Measurements from ENCODE around the gene FGFR3. TPM values are rescaled to one million over a fixed set of nuclear protein-coding genes. Genes with fewer than 3 reads are reported as not detected.

FGFR3 gene
- polyA plus RNA-seq (ENCODE audit: insufficient read length) = 87.6 TPM
- long read RNA-seq, donor 1, full-length matches to known transcripts = 8 of 49 reads
- long read RNA-seq, donor 1, partial matches to known transcripts = 41 of 49 reads
- long read RNA-seq, donor 1, other reads (novel, unspliced or antisense) = 0 of 49 reads
- long read RNA-seq, donor 2, full-length matches to known transcripts = 8 of 22 reads
- long read RNA-seq, donor 2, partial matches to known transcripts = 14 of 22 reads
- long read RNA-seq, donor 2, other reads (novel, unspliced or antisense) = 0 of 22 reads
- long read RNA-seq, donor 3, full-length matches to known transcripts = 3 of 17 reads
- long read RNA-seq, donor 3, partial matches to known transcripts = 14 of 17 reads
- long read RNA-seq, donor 3, other reads (novel, unspliced or antisense) = 0 of 17 reads
- long read RNA-seq, donor 4, partial matches to known transcripts = 5 of 5 reads
- long read RNA-seq, donor 4, other reads (novel, unspliced or antisense) = 0 of 5 reads
- long read RNA-seq, donor 5, full-length matches to known transcripts = 8 of 33 reads
- long read RNA-seq, donor 5, partial matches to known transcripts = 25 of 33 reads
- long read RNA-seq, donor 5, other reads (novel, unspliced or antisense) = 0 of 33 reads
- long read RNA-seq, donor 6, full-length matches to known transcripts = 4 of 25 reads
- long read RNA-seq, donor 6, partial matches to known transcripts = 21 of 25 reads
- long read RNA-seq, donor 6, other reads (novel, unspliced or antisense) = 0 of 25 reads
- long read RNA-seq, donor 7, full-length matches to known transcripts = 16 of 52 reads
- long read RNA-seq, donor 7, partial matches to known transcripts = 30 of 52 reads
- long read RNA-seq, donor 7, other reads (novel, unspliced or antisense) = 6 of 52 reads
- long read RNA-seq, donor 8, full-length matches to known transcripts = 1 of 1 reads
- long read RNA-seq, donor 8, partial matches to known transcripts = 0 of 1 reads
- long read RNA-seq, donor 8, other reads (novel, unspliced or antisense) = 0 of 1 reads

DNA sequence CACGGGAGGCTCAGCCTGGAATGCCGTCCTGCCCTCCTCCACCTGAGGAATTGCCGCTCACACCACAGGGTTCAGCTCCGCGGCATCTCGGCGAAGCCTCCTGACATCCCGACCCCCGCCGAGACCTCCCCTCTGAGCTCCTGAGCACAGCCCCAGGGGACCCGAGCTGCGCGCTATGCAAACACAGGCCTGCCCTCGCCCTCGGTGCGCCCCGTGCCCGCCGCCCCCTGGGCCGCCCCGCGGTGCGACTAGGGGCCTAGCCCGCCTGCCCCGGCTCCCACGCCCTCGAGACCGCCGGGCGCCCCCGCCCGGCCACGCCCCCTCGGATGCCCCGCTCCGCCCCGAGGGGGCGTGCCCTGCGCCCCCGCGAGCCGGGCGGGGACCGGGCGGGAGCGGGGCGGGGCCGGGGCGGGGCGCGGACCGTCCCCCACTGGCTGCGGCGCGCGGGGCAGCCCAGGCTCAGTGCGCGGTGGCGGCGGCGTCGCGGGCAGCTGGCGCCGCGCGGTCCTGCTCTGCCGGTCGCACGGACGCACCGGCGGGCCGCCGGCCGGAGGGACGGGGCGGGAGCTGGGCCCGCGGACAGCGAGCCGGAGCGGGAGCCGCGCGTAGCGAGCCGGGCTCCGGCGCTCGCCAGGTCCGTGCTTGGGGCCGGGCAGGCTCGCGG is at the start of gene FGFR3:
TSS of gene FGFR3 (plus strand) at position 462 of the 664 bp plus-strand sequence. CDS start 642 bp downstream, outside the sequence.
- DNase-seq = no peak

GRCh38 chr4:1743551-1743950 is 49.5 kb upstream of the FGFR3 start:
- DNase-seq = no peak

- DNase-seq = no peak
Measured at GRCh38 chr4:1743975-1744374, 49.1 kb upstream of the FGFR3 start.

- no peak for DNase-seq
Measured at GRCh38 chr4:1744552-1744951, 48.5 kb upstream of the FGFR3 start.

- DNase-seq = no peak
Measured at GRCh38 chr4:1745165-1745564, 47.9 kb upstream of the FGFR3 start.

- DNase-seq = no peak
Measured at GRCh38 chr4:1745697-1746096, 47.4 kb upstream of the FGFR3 start.

GRCh38 chr4:1746265-1746691 is 46.8 kb upstream of the FGFR3 start:
- DNase-seq = no peak

GRCh38 chr4:1746919-1747602 is 46.0 kb upstream of the FGFR3 start:
- no peak for DNase-seq

DNA sequence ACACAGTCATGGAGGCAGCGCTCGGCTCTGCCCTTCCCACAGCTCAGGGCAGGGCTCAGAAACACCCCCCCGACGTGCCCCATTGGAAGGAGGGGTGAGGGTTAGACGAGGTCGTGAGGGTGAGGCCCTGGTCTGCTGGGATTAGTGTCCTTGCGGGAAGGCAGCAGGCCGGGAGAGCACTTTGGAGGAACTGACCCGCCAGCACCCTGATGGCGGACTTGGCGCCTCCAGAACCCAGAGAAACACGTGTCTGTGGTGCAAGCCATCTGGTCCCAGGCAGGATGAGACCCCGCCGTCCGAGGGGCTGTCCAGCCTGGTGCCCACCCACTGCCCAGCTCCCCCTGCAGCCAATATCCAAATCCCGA is 45.5 kb upstream of the FGFR3 start:
- no peak for DNase-seq

DNA sequence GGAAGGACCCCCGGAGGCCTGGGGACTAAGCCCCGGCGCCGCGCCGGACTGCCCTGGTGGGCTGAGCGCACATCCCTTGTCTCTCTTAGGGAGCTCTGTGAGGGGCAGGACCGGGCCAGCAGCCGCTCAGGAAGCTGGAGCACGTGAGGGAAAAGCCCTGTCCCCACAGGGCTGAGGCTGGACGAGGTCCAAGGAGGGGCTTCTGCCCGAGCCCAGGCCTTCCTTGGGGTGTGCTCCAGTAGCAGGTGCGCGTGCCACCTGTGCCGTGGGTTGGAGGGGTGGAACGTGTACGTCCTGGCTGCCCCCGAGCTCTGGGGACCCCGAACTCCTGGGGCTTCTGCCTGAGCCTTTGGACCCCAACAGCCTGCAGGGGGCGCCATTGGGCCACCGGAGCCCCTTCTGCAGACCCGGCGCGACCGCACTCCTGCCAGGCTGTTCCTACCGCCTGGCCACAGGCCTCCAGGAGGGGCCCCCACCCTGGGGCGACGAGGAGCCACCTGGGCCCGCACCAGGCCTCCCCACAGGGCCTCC is 44.6 kb upstream of the FGFR3 start:
- DNase-seq = no peak

DNA sequence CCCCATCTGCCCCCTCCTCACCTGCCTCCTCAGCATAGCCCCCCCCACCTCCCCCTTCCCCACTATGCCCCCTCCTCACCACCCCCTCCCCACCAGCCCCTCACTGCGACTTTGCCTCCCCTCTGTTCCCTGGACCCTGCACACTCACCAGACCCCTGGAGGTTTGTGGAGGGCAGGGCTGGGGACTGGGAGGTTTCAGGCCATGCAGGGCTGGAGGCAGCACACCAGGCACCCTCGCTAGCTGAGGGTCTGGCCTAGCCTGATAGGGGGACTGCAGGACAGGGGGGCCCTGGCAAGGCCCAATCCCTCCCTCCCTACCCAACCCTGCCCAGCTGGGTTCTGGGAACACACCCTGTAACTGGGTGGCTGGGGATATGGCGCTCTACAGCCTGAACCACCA is 43.7 kb upstream of the FGFR3 start:
- DNase-seq = no peak

GRCh38 chr4:1749826-1750225 is 43.3 kb upstream of the FGFR3 start:
- no peak for DNase-seq

DNA sequence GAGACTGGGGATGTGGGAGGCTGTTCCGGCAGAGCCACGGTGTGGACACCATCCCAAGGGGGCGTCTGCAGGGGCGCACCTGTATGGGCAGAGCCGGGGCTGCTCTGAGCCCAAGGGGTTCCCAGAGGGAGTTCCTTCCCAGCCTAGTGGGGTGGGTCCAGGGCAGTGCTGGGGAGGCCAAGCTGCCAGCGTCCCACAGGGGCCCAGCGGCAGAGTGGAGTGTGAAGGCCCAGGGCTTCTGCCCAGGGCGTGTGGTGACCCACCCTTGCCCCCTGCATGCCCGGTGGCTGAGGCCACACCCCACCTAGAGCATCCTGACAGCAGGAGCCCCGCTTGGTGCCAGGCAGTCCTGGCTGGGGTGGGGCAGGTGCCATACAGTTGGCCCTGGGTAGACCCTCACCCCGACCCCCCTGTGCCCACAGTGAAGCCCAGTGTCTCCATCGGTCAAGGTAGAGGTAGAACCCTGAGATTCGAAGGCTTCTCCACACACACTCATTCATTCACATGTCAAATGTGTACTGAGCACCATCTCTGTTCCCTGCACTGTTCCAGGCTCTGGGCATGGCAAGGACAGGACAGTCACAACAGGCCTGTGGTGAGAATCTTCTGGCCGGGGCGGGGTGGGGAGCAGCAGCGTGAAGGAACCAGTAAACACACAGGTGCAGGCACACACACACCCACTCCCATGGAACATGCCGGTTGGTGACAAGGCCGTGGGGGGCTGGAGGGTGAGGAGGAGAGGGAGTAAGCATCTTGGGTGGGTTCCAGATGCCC is 42.5 kb upstream of the FGFR3 start:
- no peak for DNase-seq

DNA sequence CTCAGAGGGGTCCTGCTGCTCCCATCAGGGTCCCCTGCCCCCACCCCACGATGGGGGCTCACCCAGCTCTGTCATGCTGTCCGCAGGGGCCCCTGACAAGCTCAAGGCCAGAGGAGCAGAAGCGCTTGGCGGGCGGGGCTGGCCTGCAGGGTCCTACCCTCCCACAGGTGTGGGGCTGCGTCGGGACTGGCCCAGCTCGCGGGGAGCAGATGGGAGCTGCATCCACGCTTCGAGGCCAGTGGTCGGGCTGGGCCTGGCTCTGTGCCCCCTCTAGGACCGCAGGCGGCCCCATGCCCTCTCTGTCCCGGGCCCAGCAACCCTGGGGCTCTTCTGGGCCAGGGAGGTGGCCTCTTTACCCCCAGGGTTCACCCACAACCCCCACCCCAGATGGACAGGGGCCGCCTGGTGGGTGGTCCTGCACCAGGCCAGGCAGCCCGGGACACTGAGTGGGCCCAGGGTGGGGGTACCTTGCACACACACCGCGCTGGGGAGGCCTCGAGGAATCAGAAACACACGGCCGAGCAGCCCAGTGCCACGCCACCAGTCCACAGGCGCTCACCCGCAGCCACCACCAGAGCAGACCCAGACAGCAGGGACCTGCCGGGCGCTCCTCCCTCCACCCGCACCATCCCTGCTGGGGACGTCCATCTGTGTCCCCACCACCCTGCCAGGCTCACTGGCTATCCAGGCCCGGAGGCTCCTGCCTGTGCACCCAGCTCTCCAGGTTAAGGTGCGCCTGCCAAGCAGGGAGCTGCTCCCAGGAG is 41.8 kb upstream of the FGFR3 start:
- DNase-seq = no peak

GRCh38 chr4:1751919-1752283 is 41.2 kb upstream of the FGFR3 start:
- DNase-seq = no peak

- no peak for DNase-seq
Measured at GRCh38 chr4:1752284-1753041, 40.6 kb upstream of the FGFR3 start.

DNA sequence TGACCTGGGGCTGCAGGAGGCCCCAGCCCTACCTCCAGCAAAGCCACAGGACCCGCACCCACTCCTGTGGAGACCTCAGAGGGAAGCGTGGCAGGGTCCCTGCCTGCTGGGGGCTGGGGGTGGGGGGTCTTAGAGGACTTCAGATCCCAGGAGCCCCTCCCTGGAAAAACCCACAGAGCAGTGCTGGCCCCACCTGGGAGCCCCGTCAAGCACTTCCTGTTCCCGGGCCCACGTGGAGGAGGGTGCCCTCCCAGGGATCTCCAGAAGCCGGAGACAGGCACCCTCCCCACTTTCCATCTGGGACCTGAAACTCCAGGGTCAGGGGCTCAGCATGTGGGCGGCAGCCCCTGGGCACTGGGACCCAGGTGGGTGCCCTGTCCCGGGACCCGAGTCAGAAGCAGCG is 39.8 kb upstream of the FGFR3 start:
- no peak for DNase-seq

GRCh38 chr4:1753697-1754311 is 39.3 kb upstream of the FGFR3 start:
- no peak for DNase-seq

DNA sequence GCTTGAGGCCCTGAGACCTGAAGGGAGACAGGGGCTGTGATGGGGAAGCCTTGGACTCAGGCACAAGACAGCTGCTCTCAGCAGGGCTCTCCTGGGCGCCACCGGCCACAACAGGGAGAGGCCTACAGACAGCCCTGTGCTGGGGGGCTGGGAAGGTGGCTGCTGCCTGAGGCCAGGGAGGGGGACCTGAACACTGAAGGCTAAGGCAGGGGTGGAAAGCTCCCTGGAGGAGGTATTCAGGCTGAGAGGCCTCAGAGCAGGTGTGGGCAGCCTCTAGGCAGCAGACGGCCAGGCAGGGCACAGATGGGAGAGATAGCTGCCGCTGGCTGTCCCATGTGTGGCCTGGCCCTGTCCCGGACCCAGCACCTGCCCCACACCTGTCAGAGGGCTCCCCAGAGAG is 38.8 kb upstream of the FGFR3 start:
- no peak for DNase-seq
